Endothelial cell of umbilical vein (primary cell): ENCODE measurements around the gene MEX3D. TPM values are rescaled to one million over a fixed set of nuclear protein-coding genes. Genes with fewer than 3 reads are reported as not detected.

Source experiments
- BruUV-seq: library from RNA; stranded (reverse); fragments of 400-500 nt; replicated peaks from 2 replicates; lab custom pipeline; 2021; lab: Mats Ljungman, UMichigan
- CTCF ChIA-PET: fragments of 300-600, 350-600 bp; sonication (Branson Sonifier 250); formaldehyde crosslinking; loops from one replicate; lab custom pipeline; 2021; ENCODE audit warnings: antibody characterized with exemption, inconsistent platforms; lab: Charles Lee
- POLR2A ChIA-PET: fragments of 300-600, 350-600 bp; sonication (Branson Sonifier 250); formaldehyde crosslinking; loops from one replicate; lab custom pipeline; 2021; ENCODE audit warnings: antibody characterized with exemption, inconsistent platforms; lab: Charles Lee
- DNase-seq: peaks from one replicate; pipeline ENCODE4 v3.0.0-alpha.2; 2011; ENCODE audit warnings: low read depth, low spot score
- FAIRE-seq: peaks from 2 replicates; lab custom pipeline; 2011; peaks lifted over from hg19 to GRCh38; lab: Jason Lieb, UNC
- H2AFZ ChIP-seq: 2 replicates; pipeline ENCODE4 v1.6.0; 2012; ENCODE audit warnings: low read depth, low read length, control low read depth, inconsistent platforms
- H3K27ac ChIP-seq: 2 replicates; pipeline ENCODE4 v1.5.1; 2011; ENCODE audit warnings: low read depth, mild to moderate bottlenecking, control low read depth, low read length, moderate library complexity; ENCODE audit not compliant: insufficient read depth
- H3K27me3 ChIP-seq, 2 experiments: 2 replicates each; pipeline versions ENCODE4 v1.6.0 to v1.6.1; 2011; ENCODE audit warnings: low read length in 2 of 2, mixed read lengths in 1 of 2; ENCODE audit not compliant: control insufficient read depth in 2 of 2, insufficient read depth in 2 of 2
- H3K36me3 ChIP-seq, 2 experiments: 2 replicates in 1 of 2; 3 replicates in 1 of 2; pipeline ENCODE4 v1.5.1; 2011; ENCODE audit warnings: low read length in 2 of 2, mild to moderate bottlenecking in 1 of 2, moderate library complexity in 1 of 2; ENCODE audit not compliant: control insufficient read depth in 2 of 2, insufficient read depth in 2 of 2; ENCODE audit errors: extremely low read depth in 1 of 2
- H3K4me1 ChIP-seq: 3 replicates; pipeline ENCODE4 v1.5.1; 2011; ENCODE audit warnings: mild to moderate bottlenecking, low read length; ENCODE audit not compliant: control insufficient read depth, insufficient read depth; ENCODE audit errors: extremely low read depth
- H3K4me2 ChIP-seq: 2 replicates; pipeline ENCODE4 v1.6.1; 2011; ENCODE audit warnings: low read length, control low read depth, mixed read lengths; ENCODE audit not compliant: insufficient read depth
- H3K4me3 ChIP-seq, 3 experiments: fragments of 200-600 bp in 1 of 3; sonication (generic), shearing (Covaris generic) in 1 of 3; replicated peaks in 1 of 3; 2 replicates each; pipeline ENCODE4 v1.5.1; 2011 to 2016; ENCODE audit warnings: control low read depth in 3 of 3, low read length in 3 of 3, mild to moderate bottlenecking in 2 of 3, inconsistent platforms in 1 of 3, low read depth in 1 of 3, moderate library complexity in 1 of 3; ENCODE audit not compliant: insufficient read depth in 1 of 3
- H3K79me2 ChIP-seq: 2 replicates; pipeline ENCODE4 v1.6.0; 2012; ENCODE audit warnings: low read length, inconsistent platforms; ENCODE audit not compliant: control insufficient read depth, insufficient read depth
- H3K9ac ChIP-seq: replicated peaks from 2 replicates; pipeline ENCODE3; 2011; ENCODE audit warnings: low read length, control low read depth; ENCODE audit not compliant: insufficient read depth; ENCODE audit errors: extremely low read depth
- H3K9me1 ChIP-seq: replicated peaks from 3 replicates; pipeline ENCODE4 v1.6.0; 2011; ENCODE audit warnings: mild to moderate bottlenecking, low read length; ENCODE audit not compliant: control insufficient read depth, insufficient read depth; ENCODE audit errors: extremely low read depth
- H3K9me3 ChIP-seq: replicated peaks from 2 replicates; pipeline ENCODE4 v1.5.1; 2012; ENCODE audit warnings: low read length, inconsistent platforms; ENCODE audit not compliant: control insufficient read depth, insufficient read depth
- H4K20me1 ChIP-seq: replicated peaks from 2 replicates; pipeline ENCODE3; 2011; ENCODE audit warnings: mild to moderate bottlenecking, low read length; ENCODE audit not compliant: control insufficient read depth, insufficient read depth; ENCODE audit errors: extremely low read depth
- EZH2 ChIP-seq: IDR thresholded peaks from 2 replicates; pipeline ENCODE4 v1.6.1; 2012; ENCODE audit warnings: borderline replicate concordance, low read depth, mild to moderate bottlenecking, moderate library complexity, low read length, inconsistent platforms; ENCODE audit not compliant: severe bottlenecking
- GATA2 ChIP-seq: IDR thresholded peaks from 2 replicates; pipeline ENCODE4 v1.7.0; 2011; ENCODE audit warnings: low read depth, mild to moderate bottlenecking, moderate library complexity, mixed read lengths, low read length; ENCODE audit not compliant: insufficient read length, insufficient read depth
- MYC ChIP-seq: IDR thresholded peaks from one replicate; pipeline ENCODE4 v1.6.1; 2011; ENCODE audit warnings: mild to moderate bottlenecking, low read depth, low read length
- POLR2A ChIP-seq: IDR thresholded peaks from 2 replicates; pipeline ENCODE4 v1.6.1; 2012; ENCODE audit warnings: low read depth, mild to moderate bottlenecking, control low read depth, low read length
- dilution Hi-C: fragments of 300-500 bp; cut with MboI; formaldehyde crosslinking; loops from one replicate; pipeline ENCODE4 v1.15.0; 2019; ENCODE audit warnings: low sequenced_read_pairs; ENCODE audit not compliant: extremely low pct_ligation_motif_present
- intact Hi-C: fragments of 100-400 bp; cut with micrococcal nuclease; formaldehyde crosslinking; loops from one replicate; pipeline ENCODE4 v1.10.0; 2022
- polyA plus RNA-seq, 4 experiments: library from polyadenylated mRNA; depleted of rRNA in 3 of 4; stranded (reverse) in 3 of 4; unstranded in 1 of 4; fragments of >200 nt; gene quantifications; 2 replicates each; pipeline versions ENCODE4 v1.2.1 to v1.2.3, GENCODE V29; 2011 to 2012; ENCODE audit warnings: missing spikeins in 1 of 4
- total RNA-seq: library from RNA; stranded (reverse); gene quantifications from 2 replicates; pipeline ENCODE4 v1.2.3, GENCODE V29; 2021
- TF ChIP-seq, protein P1 (sequence below): IDR thresholded peaks from 2 replicates; pipeline ENCODE4 v1.6.1; 2011; ENCODE audit not compliant: insufficient read depth, insufficient read length
- TF ChIP-seq, protein P2 (sequence below), 2 donors: IDR thresholded peaks; 1 replicate in 1 of 2; 2 replicates in 1 of 2; pipeline ENCODE4 v1.5.1; 2011; ENCODE audit warnings: low read length in 2 of 2, mild to moderate bottlenecking in 2 of 2, moderate library complexity in 2 of 2, control low read depth in 1 of 2, inconsistent platforms in 1 of 2, low read depth in 1 of 2; ENCODE audit not compliant: insufficient read depth in 1 of 2; ENCODE audit errors: extremely low read depth in 1 of 2

The MEX3D gene
- total and polyA plus RNA-seq, 2 donors (not counting 3 experiments of a cell fraction or from before 2014, with no cell fraction given) = 30.0 to 96.7 TPM

- TF ChIP-seq, protein P1, sequence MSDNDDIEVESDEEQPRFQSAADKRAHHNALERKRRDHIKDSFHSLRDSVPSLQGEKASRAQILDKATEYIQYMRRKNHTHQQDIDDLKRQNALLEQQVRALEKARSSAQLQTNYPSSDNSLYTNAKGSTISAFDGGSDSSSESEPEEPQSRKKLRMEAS = no peak
- TF ChIP-seq POLR2A (no peak), GATA2 (no peak), EZH2 (no peak), MYC (no peak)
- TF ChIP-seq, protein P2, sequence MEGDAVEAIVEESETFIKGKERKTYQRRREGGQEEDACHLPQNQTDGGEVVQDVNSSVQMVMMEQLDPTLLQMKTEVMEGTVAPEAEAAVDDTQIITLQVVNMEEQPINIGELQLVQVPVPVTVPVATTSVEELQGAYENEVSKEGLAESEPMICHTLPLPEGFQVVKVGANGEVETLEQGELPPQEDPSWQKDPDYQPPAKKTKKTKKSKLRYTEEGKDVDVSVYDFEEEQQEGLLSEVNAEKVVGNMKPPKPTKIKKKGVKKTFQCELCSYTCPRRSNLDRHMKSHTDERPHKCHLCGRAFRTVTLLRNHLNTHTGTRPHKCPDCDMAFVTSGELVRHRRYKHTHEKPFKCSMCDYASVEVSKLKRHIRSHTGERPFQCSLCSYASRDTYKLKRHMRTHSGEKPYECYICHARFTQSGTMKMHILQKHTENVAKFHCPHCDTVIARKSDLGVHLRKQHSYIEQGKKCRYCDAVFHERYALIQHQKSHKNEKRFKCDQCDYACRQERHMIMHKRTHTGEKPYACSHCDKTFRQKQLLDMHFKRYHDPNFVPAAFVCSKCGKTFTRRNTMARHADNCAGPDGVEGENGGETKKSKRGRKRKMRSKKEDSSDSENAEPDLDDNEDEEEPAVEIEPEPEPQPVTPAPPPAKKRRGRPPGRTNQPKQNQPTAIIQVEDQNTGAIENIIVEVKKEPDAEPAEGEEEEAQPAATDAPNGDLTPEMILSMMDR (IDR thresholded peaks at IDR 0.05; ENCODE audit: extremely low read depth in 1 of 2, insufficient read depth in 1 of 2, low read depth in 1 of 2, low read length in 2 of 2) = no peak
- ChIA-PET CTCF (interaction anchor here (1.5 kb wide), 1 partner anchor 79 kb away, joined by 4 read pairs; no protein-coding TSS in a partner anchor), POLR2A (no interaction called here)
- Histone ChIP-seq H3K27ac (no peak within 1 kb of the TSS), H3K4me3 (no peak within 1 kb of the TSS), H3K4me1 (no peaks in the 10 kb centered on the region), H2AFZ (no peak within 1 kb of the TSS), H3K36me3 (no peaks in the 10 kb centered on the region), H3K4me2 (no peak within 1 kb of the TSS), H3K9ac (no peak within 1 kb of the TSS), H4K20me1 (no peaks in the 10 kb centered on the region), H3K9me1 (no peaks in the 10 kb centered on the region), H3K79me2 (no peaks in the 10 kb centered on the region), H3K27me3 (peaks cover 9 to 12% of the 10 kb centered on the region in 2 experiments), H3K9me3 (no peaks in the 10 kb centered on the region)
- intact Hi-C loops (no loop called here), dilution Hi-C loops (no loop called here)
- DNase-seq (no peak), FAIRE-seq (no peak)
- BruUV-seq = no TSS peak
Observed at GRCh38 chr19:1523412-1524286, 44.5 kb downstream of the MEX3D start, which contains the start of gene PLK5. PLK5 (plus strand) TSS chr19:1524077; CDS start chr19:1526997, 2,920 bp downstream.
